GM18861 (cell line): ENCODE data around the gene LMNTD1.
"Not testable (repeated sequence)": the region's sequence is repeated elsewhere in the genome, so short reads cannot be mapped to it uniquely, and the experiment has no call there.

Source experiments
- ATAC-seq: cut with Tn5 transposase; IDR thresholded peaks from one replicate; pipeline ENCODE4 v1.9.1; 2021; ENCODE audit not compliant: unreplicated experiment

Gene LMNTD1

GRCh38 chr12:25433581-25434325 lies 119.3 kb downstream of the LMNTD1 start:
- no peak for ATAC-seq

DNA sequence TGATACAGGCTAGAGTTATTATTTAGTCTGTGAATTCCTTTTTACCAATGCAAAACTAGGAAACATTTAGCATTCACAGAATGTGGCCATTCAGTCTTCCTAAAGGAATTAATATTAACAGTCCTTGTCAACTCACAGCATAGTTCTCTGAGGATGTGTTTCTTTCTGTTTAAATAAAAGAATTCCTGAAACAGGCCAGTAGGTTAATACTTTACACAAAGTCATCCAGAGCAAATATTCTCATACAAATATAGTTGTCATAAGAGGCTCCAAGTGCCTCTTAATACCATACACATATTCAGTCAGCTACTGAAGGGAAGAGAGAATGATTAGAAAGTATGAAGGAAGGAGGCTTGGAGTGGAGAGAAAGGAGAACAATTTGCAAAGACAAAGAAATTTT lies 120.1 kb downstream of the LMNTD1 start:
- ATAC-seq: no peak

- ATAC-seq: no peak
These were observed 125.5 kb downstream of the LMNTD1 start for GRCh38 chr12:25427337-25428249.

- not testable (repeated sequence) for ATAC-seq
These were observed 126.3 kb downstream of the LMNTD1 start for GRCh38 chr12:25426821-25427220.
